ENCODE data around the gene TRIM62.
A peak's percentile ranks its signal among the peaks of the same experiment; 100 is the strongest.

Gene TRIM62

DNA sequence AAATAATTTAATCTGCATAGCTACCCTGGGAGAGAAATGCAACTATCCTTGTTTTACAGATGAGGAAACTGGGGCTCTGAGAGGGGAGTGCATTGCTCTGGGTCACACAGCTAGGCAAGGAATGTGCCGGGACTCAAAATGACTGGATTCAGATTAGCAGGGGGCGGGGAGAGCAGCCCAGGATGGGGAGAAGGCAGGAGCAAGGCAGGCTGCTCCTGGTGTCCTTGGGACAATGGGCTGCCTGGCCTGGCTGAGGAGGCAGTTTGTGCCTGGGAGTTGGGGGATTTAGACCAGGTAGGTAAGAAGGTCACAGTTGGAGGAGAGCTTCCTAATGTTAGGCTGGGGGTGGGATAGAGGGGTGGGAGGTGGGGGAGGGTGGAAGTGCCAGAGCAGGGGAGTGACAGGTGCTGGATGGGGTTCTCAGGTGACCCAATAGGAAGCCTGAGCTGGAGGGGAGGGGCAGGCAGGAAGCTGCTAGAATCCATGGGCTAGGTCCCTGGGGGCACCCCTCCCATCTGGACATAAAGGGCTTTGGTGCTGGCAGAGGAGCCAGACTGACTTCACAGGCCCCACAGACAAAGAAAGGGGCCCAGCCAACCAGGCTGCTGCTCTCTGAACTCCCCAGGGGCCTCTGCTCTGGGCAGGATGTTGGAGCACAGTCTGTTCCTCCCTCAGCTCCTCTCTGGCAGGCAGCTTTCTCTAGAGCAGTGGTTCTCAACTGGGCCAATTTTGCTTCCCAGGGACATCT lies 29.0 kb downstream of the TRIM62 start:
- Histone ChIP-seq H3K4me2 (ENCODE audit: low read depth, low read length, poor library complexity, severe bottlenecking) (peak overlapping the region; percentile 67), H3K9me2 (replicated peaks; ENCODE audit: low read depth, low read length) (no peaks in the 10 kb centered on the region), H3K9me3 (ENCODE audit: insufficient read depth, low read depth, low read length) (no peaks in the 10 kb centered on the region), H3K4me1 (ENCODE audit: insufficient read depth, low read length, poor library complexity, severe bottlenecking) (peaks cover 21% of the 10 kb centered on the region), H3K4me3 (ENCODE audit: low read length, poor library complexity, severe bottlenecking) (peak overlapping the region; percentile 44), H2AFZ (ENCODE audit: low read length) (no peak overlapping the region), H3K27me3 (ENCODE audit: insufficient read depth, low read length, poor library complexity, severe bottlenecking) (no peaks in the 10 kb centered on the region), H3K79me2 (ENCODE audit: insufficient read depth, low read length) (no peaks in the 10 kb centered on the region), H3K36me3 (ENCODE audit: insufficient read depth, low read length) (peaks cover under 1% of the 10 kb centered on the region; the same call in 1 of the 2 replicates), H4K20me1 (ENCODE audit: insufficient read depth, low read length, poor library complexity, severe bottlenecking) (no peaks in the 10 kb centered on the region), H3K9ac (ENCODE audit: low read depth, low read length, poor library complexity, severe bottlenecking) (peak overlapping the region; percentile 59), H3F3A (ENCODE audit: low read depth) (no peaks in the 10 kb centered on the region)
- TF ChIP-seq EZH2phosphoT487 (IDR thresholded peaks at IDR 0.05; ENCODE audit: borderline replicate concordance) (no peak), CTCF (conservative IDR thresholded peaks at IDR 0.05; ENCODE audit: low read length) (no peak)

DNA sequence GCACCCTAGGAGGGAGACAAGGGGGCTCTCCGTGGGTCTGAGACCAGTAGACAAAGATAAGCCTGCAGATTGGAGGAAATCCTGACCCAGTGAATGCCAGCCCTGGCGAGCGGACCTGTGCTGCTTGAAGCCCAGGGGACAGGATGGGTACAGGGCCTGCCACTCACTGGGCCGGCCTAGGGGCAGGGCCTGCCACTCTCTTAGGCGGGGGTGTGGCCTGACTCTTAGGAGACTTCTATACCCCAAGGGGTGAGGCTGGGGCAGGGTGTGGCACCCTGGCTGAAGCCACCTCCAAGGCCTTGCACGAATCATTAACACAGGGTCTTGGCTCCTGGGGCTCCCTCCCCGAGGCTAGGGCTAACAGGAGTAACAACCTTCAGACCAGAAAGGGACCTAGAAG lies 30.7 kb downstream of the TRIM62 start:
- Histone ChIP-seq H3K4me2 (ENCODE audit: low read depth, low read length, poor library complexity, severe bottlenecking) (no peak overlapping the region), H3K79me2 (ENCODE audit: insufficient read depth, low read length) (no peaks in the 10 kb centered on the region), H3K36me3 (ENCODE audit: insufficient read depth, low read length) (peaks cover 8% of the 10 kb centered on the region; the same call in 1 of the 2 replicates), H3K4me1 (ENCODE audit: insufficient read depth, low read length, poor library complexity, severe bottlenecking) (peaks cover 21% of the 10 kb centered on the region), H3F3A (ENCODE audit: low read depth) (no peaks in the 10 kb centered on the region), H3K9me2 (replicated peaks; ENCODE audit: low read depth, low read length) (no peaks in the 10 kb centered on the region), H2AFZ (ENCODE audit: low read length) (no peak overlapping the region), H3K9me3 (ENCODE audit: insufficient read depth, low read depth, low read length) (no peaks in the 10 kb centered on the region), H3K9ac (ENCODE audit: low read depth, low read length, poor library complexity, severe bottlenecking) (peak overlapping the region; percentile 55), H4K20me1 (ENCODE audit: insufficient read depth, low read length, poor library complexity, severe bottlenecking) (no peaks in the 10 kb centered on the region), H3K4me3 (ENCODE audit: low read length, poor library complexity, severe bottlenecking) (no peak overlapping the region), H3K27me3 (ENCODE audit: insufficient read depth, low read length, poor library complexity, severe bottlenecking) (no peaks in the 10 kb centered on the region)
- TF ChIP-seq CTCF (conservative IDR thresholded peaks at IDR 0.05; ENCODE audit: low read length) (no peak), EZH2phosphoT487 (IDR thresholded peaks at IDR 0.05; ENCODE audit: borderline replicate concordance) (no peak)

- H3K9ac ChIP-seq (ENCODE audit: low read depth, low read length, poor library complexity, severe bottlenecking): no peak overlapping the region
- H3K4me3 ChIP-seq (ENCODE audit: low read length, poor library complexity, severe bottlenecking): no peak overlapping the region
- H3K9me2 ChIP-seq (replicated peaks; ENCODE audit: low read depth, low read length): no peaks in the 10 kb centered on the region
- TF ChIP-seq CTCF (conservative IDR thresholded peaks at IDR 0.05; ENCODE audit: low read length): no peak
- TF ChIP-seq EZH2phosphoT487 (IDR thresholded peaks at IDR 0.05; ENCODE audit: borderline replicate concordance): no peak
- no peak overlapping the region for H3K4me2 ChIP-seq (ENCODE audit: low read depth, low read length, poor library complexity, severe bottlenecking)
- peaks cover 21% of the 10 kb centered on the region for H3K4me1 ChIP-seq (ENCODE audit: insufficient read depth, low read length, poor library complexity, severe bottlenecking)
- H3F3A ChIP-seq (ENCODE audit: low read depth): no peaks in the 10 kb centered on the region
- no peaks in the 10 kb centered on the region for H3K79me2 ChIP-seq (ENCODE audit: insufficient read depth, low read length)
- H4K20me1 ChIP-seq (ENCODE audit: insufficient read depth, low read length, poor library complexity, severe bottlenecking): no peaks in the 10 kb centered on the region
- peaks cover 8% of the 10 kb centered on the region; the same call in 1 of the 2 replicates for H3K36me3 ChIP-seq (ENCODE audit: insufficient read depth, low read length)
- H3K9me3 ChIP-seq (ENCODE audit: insufficient read depth, low read depth, low read length): no peaks in the 10 kb centered on the region
- H3K27me3 ChIP-seq (ENCODE audit: insufficient read depth, low read length, poor library complexity, severe bottlenecking): no peaks in the 10 kb centered on the region
- H2AFZ ChIP-seq (ENCODE audit: low read length): no peak overlapping the region
Measured at GRCh38 chr1:33150522-33150921, 31.3 kb downstream of the TRIM62 start.

Data from Loucy (cell line).